H1 (cell line): ENCODE results near the gene YIPF6. TPM values are rescaled to one million over a fixed set of nuclear protein-coding genes. Genes with fewer than 3 reads are reported as not detected.

ENCODE experiments used
- CTCF ChIA-PET: fragments of 300-600 bp; sonication (Branson Sonifier 250); formaldehyde crosslinking; loops from one replicate; lab custom pipeline; 2021; ENCODE audit not compliant: partially characterized antibody; lab: Charles Lee
- POLR2A ChIA-PET: fragments of 300-600 bp; sonication (Branson Sonifier 250); formaldehyde crosslinking; loops from one replicate; lab custom pipeline; 2021; ENCODE audit warnings: inconsistent platforms; ENCODE audit not compliant: partially characterized antibody; lab: Charles Lee
- DNase-seq, 2 experiments: peaks; one replicate each; pipeline versions ENCODE4 v3.0.0 to v3.0.0-alpha.2; 2010 to 2022; ENCODE audit warnings: low spot score in 2 of 2, low read depth in 1 of 2, mixed read lengths in 1 of 2
- FAIRE-seq: peaks from 2 replicates; lab custom pipeline; 2011; peaks lifted over from hg19 to GRCh38; lab: Jason Lieb, UNC
- H2AFZ ChIP-seq: 2 replicates; pipeline ENCODE4 v1.8.1; 2012; ENCODE audit warnings: low read length, inconsistent platforms
- H2AK5ac ChIP-seq: 2 replicates; pipeline ENCODE4 v1.6.1; 2013; ENCODE audit warnings: low read depth, low read length
- H2BK120ac ChIP-seq: replicated peaks from 2 replicates; pipeline ENCODE3; 2013; ENCODE audit warnings: low read depth, low read length, inconsistent platforms
- H2BK12ac ChIP-seq: 2 replicates; pipeline ENCODE4 v1.6.1; 2013; ENCODE audit warnings: low read depth, low read length
- H2BK15ac ChIP-seq: 2 replicates; pipeline ENCODE4 v1.6.1; 2013; ENCODE audit warnings: low read length
- H2BK20ac ChIP-seq: 2 replicates; pipeline ENCODE4 v1.6.1; 2013; ENCODE audit warnings: low read length
- H2BK5ac ChIP-seq: 2 replicates; pipeline ENCODE4 v1.6.1; 2013; ENCODE audit warnings: low read depth, low read length
- H3K14ac ChIP-seq: 2 replicates; pipeline ENCODE4 v1.6.1; 2013; ENCODE audit warnings: inconsistent platforms; ENCODE audit not compliant: insufficient read length
- H3K18ac ChIP-seq: 2 replicates; pipeline ENCODE4 v1.6.1; 2013; ENCODE audit warnings: low read length; ENCODE audit errors: extremely low read depth
- H3K23ac ChIP-seq: 2 replicates; pipeline ENCODE4 v1.6.1; 2013; ENCODE audit warnings: inconsistent platforms; ENCODE audit not compliant: insufficient read length
- H3K23me2 ChIP-seq: 2 replicates; pipeline ENCODE4 v1.6.1; 2013; ENCODE audit warnings: low read depth, low read length
- H3K27ac ChIP-seq: 2 replicates; pipeline ENCODE4 v1.6.1; 2011; ENCODE audit warnings: low read depth, low read length, inconsistent platforms
- H3K27me3 ChIP-seq, 4 experiments: replicated peaks in 1 of 4; 1 replicate in 1 of 4; 2 replicates in 3 of 4; pipeline versions ENCODE4 v1.6.1 to v1.8.1; 2011 to 2013; ENCODE audit warnings: low read length in 3 of 4, mild to moderate bottlenecking in 3 of 4, inconsistent platforms in 2 of 4, mixed read lengths in 2 of 4, moderate library complexity in 1 of 4; ENCODE audit not compliant: control insufficient read depth in 3 of 4, insufficient read depth in 3 of 4; ENCODE audit errors: extremely low read depth in 1 of 4
- H3K36me3 ChIP-seq, 4 experiments: 2 replicates each; pipeline versions ENCODE4 v1.6.1 to v1.8.1; 2011 to 2013; ENCODE audit warnings: mild to moderate bottlenecking in 4 of 4, low read length in 3 of 4, moderate library complexity in 2 of 4, control low read depth in 1 of 4, inconsistent platforms in 1 of 4; ENCODE audit not compliant: insufficient read depth in 4 of 4, control insufficient read depth in 2 of 4
- H3K4ac ChIP-seq: replicated peaks from 2 replicates; pipeline ENCODE3; 2013; ENCODE audit warnings: low read length, low read depth, mixed read lengths, inconsistent platforms; ENCODE audit not compliant: insufficient read length
- H3K4me1 ChIP-seq, 4 experiments: replicated peaks in 1 of 4; 1 replicate in 1 of 4; 2 replicates in 3 of 4; pipeline versions ENCODE4 v1.6.1 to v1.8.1; 2011 to 2013; ENCODE audit warnings: low read length in 3 of 4, inconsistent platforms in 2 of 4, mixed read lengths in 1 of 4; ENCODE audit not compliant: insufficient read depth in 4 of 4, control insufficient read depth in 3 of 4
- H3K4me2 ChIP-seq, 2 experiments: 2 replicates each; pipeline versions ENCODE4 v1.6.1 to v1.8.1; 2011 to 2013; ENCODE audit warnings: low read depth in 2 of 2, low read length in 2 of 2, control low read depth in 1 of 2, inconsistent platforms in 1 of 2, mild to moderate bottlenecking in 1 of 2; ENCODE audit not compliant: insufficient read depth in 1 of 2
- H3K4me3 ChIP-seq, 4 experiments: fragments of 200-600, 300-600 bp in 1 of 4; sonication (generic), shearing (Covaris generic), sonication (Bioruptor Twin) in 1 of 4; 2 replicates each; pipeline versions ENCODE4 v1.5.1 to v1.8.1; 2011 to 2016; ENCODE audit warnings: low read length in 4 of 4, low read depth in 3 of 4, control low read depth in 2 of 4, inconsistent platforms in 2 of 4, mild to moderate bottlenecking in 2 of 4, mixed read lengths in 1 of 4, moderate library complexity in 1 of 4; ENCODE audit not compliant: insufficient read depth in 2 of 4; ENCODE audit errors: extremely low read depth in 1 of 4
- H3K56ac ChIP-seq: replicated peaks from 2 replicates; pipeline ENCODE3; 2013; ENCODE audit warnings: low read depth, mild to moderate bottlenecking, mixed read lengths, low read length, inconsistent platforms; ENCODE audit not compliant: insufficient read length
- H3K79me1 ChIP-seq: 2 replicates; pipeline ENCODE4 v1.6.1; 2013; ENCODE audit warnings: low read depth, low read length, control low read depth
- H3K79me2 ChIP-seq, 2 experiments: 2 replicates each; pipeline versions ENCODE4 v1.6.1 to v1.8.1; 2012 to 2013; ENCODE audit warnings: low read length in 2 of 2, mild to moderate bottlenecking in 2 of 2, inconsistent platforms in 1 of 2; ENCODE audit not compliant: insufficient read depth in 2 of 2, control insufficient read depth in 1 of 2
- H3K9ac ChIP-seq, 4 experiments: replicated peaks in 1 of 4; 1 replicate in 1 of 4; 2 replicates in 3 of 4; pipeline versions ENCODE4 v1.6.1 to v1.8.1; 2011 to 2013; ENCODE audit warnings: low read depth in 3 of 4, low read length in 3 of 4, control low read depth in 2 of 4, mild to moderate bottlenecking in 2 of 4, moderate library complexity in 2 of 4, inconsistent platforms in 1 of 4; ENCODE audit errors: extremely low read depth in 1 of 4
- H3K9me3 ChIP-seq, 2 experiments: 2 replicates each; pipeline versions ENCODE4 v1.6.1 to v1.8.1; 2012 to 2013; ENCODE audit warnings: mild to moderate bottlenecking in 2 of 2, moderate library complexity in 2 of 2, control low read depth in 1 of 2, inconsistent platforms in 1 of 2, low read depth in 1 of 2, low read length in 1 of 2, mixed read lengths in 1 of 2; ENCODE audit not compliant: insufficient read depth in 2 of 2
- H4K20me1 ChIP-seq, 2 experiments: replicated peaks in 1 of 2; 2 replicates each; pipeline versions ENCODE3 to v1.8.1; 2011 to 2013; ENCODE audit warnings: inconsistent platforms in 2 of 2, low read length in 2 of 2, mild to moderate bottlenecking in 1 of 2; ENCODE audit not compliant: insufficient read depth in 2 of 2, control insufficient read depth in 1 of 2
- H4K5ac ChIP-seq: 2 replicates; pipeline ENCODE4 v1.6.1; 2013; ENCODE audit warnings: low read length, low read depth, mixed read lengths, inconsistent platforms; ENCODE audit not compliant: insufficient read length
- H4K8ac ChIP-seq: 2 replicates; pipeline ENCODE4 v1.8.0; 2013; ENCODE audit warnings: mild to moderate bottlenecking, moderate library complexity, low read length, inconsistent platforms; ENCODE audit not compliant: insufficient read depth; ENCODE audit errors: extremely low read depth
- H4K91ac ChIP-seq: replicated peaks from 2 replicates; pipeline ENCODE3; 2013; ENCODE audit warnings: low read length, mixed read lengths, inconsistent platforms; ENCODE audit not compliant: insufficient read length
- BCL11A ChIP-seq, 2 experiments: IDR thresholded peaks; one replicate each; pipeline ENCODE4 v1.6.1; 2011; ENCODE audit warnings: low read depth in 2 of 2, low read length in 2 of 2, mild to moderate bottlenecking in 2 of 2
- CBX5 ChIP-seq: fragments of 300-800, 300-1000 bp; sonication (generic); IDR thresholded peaks from 2 replicates; pipeline ENCODE4 v1.7.1; 2016; ENCODE audit warnings: antibody characterized with exemption, low read length, low read depth
- CREB1 ChIP-seq: IDR thresholded peaks from 2 replicates; pipeline ENCODE4 v1.6.1; 2012; ENCODE audit warnings: inconsistent platforms
- EZH2 ChIP-seq: fragments of 200-600 bp; sonication (generic); IDR thresholded peaks from 2 replicates; pipeline ENCODE4 v1.7.1; 2012; ENCODE audit warnings: low read depth, mild to moderate bottlenecking, moderate library complexity, low read length, inconsistent platforms; ENCODE audit not compliant: severe bottlenecking
- HDAC2 ChIP-seq, 2 experiments: fragments of 300-600 bp in 1 of 2; sonication (generic) in 1 of 2; IDR thresholded peaks; 2 replicates each; pipeline ENCODE4 v1.6.1; 2011 to 2012; ENCODE audit warnings: low read depth in 2 of 2, low read length in 2 of 2, mild to moderate bottlenecking in 2 of 2, moderate library complexity in 2 of 2, borderline replicate concordance in 1 of 2, inconsistent platforms in 1 of 2
- KDM5A ChIP-seq: fragments of 200-600 bp; IDR thresholded peaks from 2 replicates; pipeline ENCODE4 v1.7.1; 2012; ENCODE audit warnings: mild to moderate bottlenecking, low read length, inconsistent platforms, mixed read lengths
- POLR2A ChIP-seq, 2 experiments: IDR thresholded peaks; 1 replicate in 1 of 2; 2 replicates in 1 of 2; pipeline ENCODE4 v1.6.1; 2011; ENCODE audit warnings: low read depth in 2 of 2, low read length in 2 of 2, mild to moderate bottlenecking in 2 of 2; ENCODE audit errors: control extremely low read depth in 1 of 2
- RBBP5 ChIP-seq: IDR thresholded peaks from 2 replicates; pipeline ENCODE4 v1.7.1; 2012; ENCODE audit warnings: low read depth, mild to moderate bottlenecking, inconsistent platforms, low read length, moderate library complexity, borderline replicate concordance
- SAP30 ChIP-seq: fragments of 300-600 bp; sonication (generic); IDR thresholded peaks from 2 replicates; pipeline ENCODE4 v1.7.1; 2012; ENCODE audit warnings: low read length, moderate library complexity, mild to moderate bottlenecking, inconsistent platforms; ENCODE audit not compliant: insufficient read depth, insufficient replicate concordance
- SIN3A ChIP-seq, 2 experiments: IDR thresholded peaks in 1 of 2; conservative IDR thresholded peaks in 1 of 2; 2 replicates each; pipeline ENCODE4 v1.6.1; 2011 to 2012; ENCODE audit warnings: low read length in 2 of 2, improper control_type of control experiment in 1 of 2, low read depth in 1 of 2, mild to moderate bottlenecking in 1 of 2
- SP2 ChIP-seq: IDR thresholded peaks from 2 replicates; pipeline ENCODE4 v1.6.1; 2012; ENCODE audit warnings: mild to moderate bottlenecking, low read length, inconsistent platforms
- SUZ12 ChIP-seq: fragments of 200-600 bp; sonication (generic); IDR thresholded peaks from 2 replicates; pipeline ENCODE4 v1.6.1; 2012; ENCODE audit warnings: mild to moderate bottlenecking, inconsistent platforms, low read length, moderate library complexity, mixed read lengths
- TEAD4 ChIP-seq: IDR thresholded peaks from 2 replicates; pipeline ENCODE4 v1.6.1; 2012; ENCODE audit warnings: low read depth, low read length, inconsistent platforms, mixed read lengths
- polyA plus RNA-seq, 7 experiments: library from polyadenylated mRNA; depleted of rRNA in 3 of 7; stranded (reverse) in 5 of 7; unstranded in 2 of 7; fragments of >200 nt in 5 of 7; fragments of 200-250 nt in 2 of 7; gene quantifications; 1 replicate in 5 of 7; 2 replicates in 1 of 7; 4 replicates in 1 of 7; pipeline versions ENCODE4 v1.2.1 to v1.2.3, GENCODE V29; 2011 to 2013; ENCODE audit warnings: missing spikeins in 2 of 7, mixed read lengths in 2 of 7
- total RNA-seq: library from RNA; stranded (reverse); fragmentation: NEBNext Ultra II Directional; extraction: Animal tissue kit (Norgen Biotek cat#: 25700); gene quantifications from 2 replicates; pipeline ENCODE4 v1.2.1, GENCODE V29; 2021

YIPF6 gene
- total and polyA plus RNA-seq, 2 of the 8 experiments (the other 6 are each of a cell fraction or from before 2014, with no cell fraction given), result 16.9 to 34.1 TPM

DNA sequence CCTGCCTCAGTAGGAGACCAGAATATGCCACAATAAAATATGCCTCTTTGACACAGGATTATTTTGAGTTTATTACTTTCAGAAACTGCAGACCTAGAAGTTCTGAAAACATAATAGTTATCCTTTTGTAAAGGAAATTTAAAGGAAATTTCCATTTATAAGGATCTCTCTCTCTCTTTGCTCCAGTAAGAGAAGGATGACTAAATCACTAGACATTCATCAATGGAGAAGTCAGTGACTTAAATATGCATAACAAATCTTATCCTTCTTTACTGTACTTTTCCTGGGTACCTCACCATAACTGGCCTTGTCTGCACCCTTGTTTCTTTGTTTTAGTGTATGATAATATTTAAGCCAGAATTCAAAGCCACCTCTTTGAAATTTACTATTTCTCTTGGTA is 37.3 kb upstream of the YIPF6 start:
- Histone ChIP-seq H4K91ac (no peak overlapping the region), H2AK5ac (no peak overlapping the region), H3K23ac (no peak overlapping the region), H2BK120ac (no peak overlapping the region), H3K27me3 (no peaks in the 10 kb centered on the region), H3K14ac (no peak overlapping the region), H3K18ac (no peak overlapping the region), H3K4me1 (no peaks in the 10 kb centered on the region), H3K36me3 (no peaks in the 10 kb centered on the region), H3K4me3 (no peak overlapping the region), H2BK20ac (no peak overlapping the region), H3K4me2 (no peak overlapping the region), H2BK5ac (no peak overlapping the region), H3K23me2 (no peaks in the 10 kb centered on the region), H3K4ac (no peak overlapping the region), H3K9me3 (no peaks in the 10 kb centered on the region), H3K56ac (no peak overlapping the region), H2BK12ac (no peak overlapping the region), H3K79me1 (no peaks in the 10 kb centered on the region), H4K20me1 (no peaks in the 10 kb centered on the region), H2AFZ (no peak overlapping the region), H3K27ac (no peak overlapping the region), H4K8ac (no peak overlapping the region), H3K79me2 (no peaks in the 10 kb centered on the region), H3K9ac (no peak overlapping the region), H2BK15ac (no peak overlapping the region), H4K5ac (no peak overlapping the region)
- no peak for DNase-seq
- FAIRE-seq, result no peak
- TF ChIP-seq TEAD4 (no peak), POLR2A (IDR thresholded peaks at IDR 0.05; ENCODE audit: control extremely low read depth in 1 of 2, low read depth in 2 of 2, low read length in 2 of 2) (no peak), CBX5 (no peak), SIN3A (conservative IDR thresholded peaks at IDR 0.05 in 1 of 2, IDR thresholded peaks at IDR 0.05 in 1 of 2; ENCODE audit: low read depth in 1 of 2, low read length in 2 of 2) (no peak), CREB1 (no peak), BCL11A (IDR thresholded peaks at IDR 0.05; ENCODE audit: low read depth in 2 of 2, low read length in 2 of 2) (no peak), SP2 (no peak), KDM5A (no peak), SUZ12 (no peak), RBBP5 (no peak), SAP30 (no peak), HDAC2 (IDR thresholded peaks at IDR 0.05; ENCODE audit: borderline replicate concordance in 1 of 2, low read depth in 2 of 2, low read length in 2 of 2) (no peak), EZH2 (no peak)
- ChIA-PET POLR2A (no interaction called here), CTCF (no interaction called here)
